ENCODE data around the gene SPOCK1.

Gene SPOCK1

GRCh38 chr5:137142346-137142745 lies 356.8 kb downstream of the SPOCK1 start:
- peak; percentile 14 for DNase-seq

GRCh38 chr5:137141779-137142178 lies 357.3 kb downstream of the SPOCK1 start:
- DNase-seq: peak; percentile 65

DNA sequence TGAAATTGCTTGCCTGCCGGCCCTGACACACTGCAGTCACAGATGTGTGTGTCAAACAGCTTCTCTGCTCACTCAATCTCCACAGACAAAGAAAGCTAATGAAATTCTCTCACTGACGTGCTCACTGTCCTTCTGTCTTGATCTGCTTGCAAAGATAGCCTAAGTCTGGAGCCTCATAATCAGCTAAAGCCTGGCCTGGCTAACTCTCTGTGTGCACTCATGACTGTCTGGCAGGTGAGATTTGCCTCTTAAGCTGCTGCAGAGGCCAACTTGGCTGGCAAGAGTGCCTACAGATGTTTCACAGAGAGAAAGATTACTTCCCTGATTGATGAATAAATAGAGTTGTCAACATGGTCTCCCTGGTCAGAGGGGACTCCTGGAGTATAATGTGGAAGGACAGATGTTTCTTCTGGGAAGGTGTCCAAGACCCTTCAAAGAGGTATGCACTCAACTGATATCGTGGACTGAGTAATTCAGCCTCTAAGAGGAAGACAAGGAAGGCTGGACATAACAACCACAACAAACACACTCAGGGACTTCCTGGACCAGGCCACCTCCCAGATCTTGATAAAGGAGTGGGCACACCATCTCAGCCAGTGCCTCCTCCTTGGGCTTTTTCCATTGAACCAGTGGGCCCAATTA lies 362.0 kb downstream of the SPOCK1 start:
- DNase-seq: no peak

GRCh38 chr5:137134920-137135532 lies 364.1 kb downstream of the SPOCK1 start:
- no peak for DNase-seq

- no peak for DNase-seq
Observed at GRCh38 chr5:137129886-137130680, 369.0 kb downstream of the SPOCK1 start.

GRCh38 chr5:137128012-137128411 lies 371.1 kb downstream of the SPOCK1 start:
- no peak for DNase-seq

DNA sequence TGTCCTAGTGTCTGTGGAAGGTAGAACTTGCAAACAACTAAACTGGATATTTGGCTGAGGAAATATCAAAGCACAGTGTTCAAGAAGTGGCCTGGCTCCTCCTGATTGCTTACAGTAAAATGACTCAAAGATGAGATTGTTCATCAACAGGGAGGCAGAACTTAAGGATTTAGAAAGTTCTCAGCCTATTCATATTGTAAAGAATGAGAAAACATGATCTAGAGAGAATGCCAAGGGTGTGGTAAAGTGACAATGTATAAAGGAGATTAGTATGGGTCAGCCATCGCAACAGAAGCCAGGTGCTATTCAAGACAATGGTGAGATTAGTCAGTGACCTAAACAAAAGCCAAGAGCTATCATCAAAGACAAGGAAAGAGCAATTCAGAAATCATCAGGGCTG lies 372.3 kb downstream of the SPOCK1 start:
- no peak for DNase-seq

- DNase-seq: peak; percentile 16
Observed at GRCh38 chr5:137122558-137122957, 376.6 kb downstream of the SPOCK1 start.

- peak; percentile 22 for DNase-seq
Observed at GRCh38 chr5:137122075-137122474, 377.1 kb downstream of the SPOCK1 start.

GRCh38 chr5:137119321-137119720 lies 379.8 kb downstream of the SPOCK1 start:
- DNase-seq: no peak

DNA sequence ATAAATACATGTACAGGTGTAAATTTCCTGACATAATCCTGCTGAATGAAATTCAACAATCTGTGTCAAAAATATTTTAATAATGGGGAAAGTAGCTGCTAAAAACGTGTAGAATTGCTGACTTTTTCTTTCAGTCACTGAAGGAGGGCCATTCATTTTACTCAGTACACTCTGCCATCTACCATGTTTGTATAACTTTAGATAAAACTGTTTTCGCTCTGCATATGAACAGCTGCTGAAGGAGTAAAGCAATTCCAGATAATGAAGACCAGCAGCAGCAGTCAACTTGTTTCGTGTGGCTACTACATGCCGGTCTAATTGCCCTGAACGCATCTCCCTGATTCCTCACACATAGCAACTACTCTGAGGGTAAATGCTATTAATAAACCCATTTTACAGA lies 380.5 kb downstream of the SPOCK1 start:
- DNase-seq: no peak

DNA sequence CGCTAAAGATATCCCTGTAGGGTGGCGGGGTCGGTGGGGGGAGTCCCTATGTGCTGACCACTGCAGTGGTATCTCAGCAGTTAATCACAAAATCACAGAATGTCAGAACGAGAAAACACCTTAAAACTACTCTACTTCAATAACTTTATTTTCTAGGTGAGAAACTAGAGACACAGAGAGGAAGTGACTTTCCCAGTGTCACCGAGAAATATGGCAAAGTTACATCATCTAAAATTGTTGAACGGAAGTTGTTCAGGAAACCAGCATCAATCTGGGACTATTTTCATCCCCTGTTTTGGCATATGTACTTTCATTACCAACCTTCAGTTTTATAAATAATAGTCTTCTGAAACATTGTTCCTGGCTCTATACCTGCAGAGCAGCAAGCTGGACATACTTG lies 384.0 kb downstream of the SPOCK1 start:
- DNase-seq: no peak

DNA sequence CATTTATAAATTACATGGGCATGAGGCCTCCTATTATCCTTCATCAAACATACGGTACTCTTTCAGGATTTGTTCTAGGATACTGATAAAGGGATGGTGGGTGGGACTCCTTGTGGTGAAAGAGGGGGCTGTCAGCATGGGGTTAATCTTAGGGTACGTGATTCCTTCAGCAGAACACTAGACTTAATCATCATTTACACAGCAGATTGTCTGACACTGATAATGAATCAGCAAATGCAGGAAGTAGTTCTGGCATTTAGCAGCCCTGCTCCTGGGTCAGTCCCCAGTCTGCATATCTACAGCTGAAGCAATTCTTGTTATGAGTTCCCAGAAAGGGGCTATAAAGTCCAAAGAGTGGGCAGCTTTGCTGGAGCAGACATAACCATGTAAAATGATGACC lies 384.6 kb downstream of the SPOCK1 start:
- no peak for DNase-seq

DNA sequence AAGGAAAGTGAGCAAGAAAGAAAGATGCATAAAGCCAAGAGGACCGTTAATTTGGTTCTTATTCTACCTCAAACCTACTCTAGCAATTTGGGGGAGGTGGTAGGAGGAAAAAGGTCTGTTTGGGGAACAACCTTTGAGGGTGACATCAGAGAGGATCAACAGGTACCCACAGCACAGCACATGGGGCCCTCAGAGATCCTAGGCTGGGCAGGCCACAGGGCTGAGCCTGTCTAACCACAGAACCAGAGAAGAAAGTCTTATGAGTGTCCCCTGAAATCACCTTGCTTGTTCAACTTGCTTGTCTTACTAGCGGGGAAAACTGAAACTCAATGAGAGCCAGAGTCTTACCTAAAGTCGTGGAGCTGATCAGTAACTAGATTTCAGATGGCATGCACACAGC lies 385.2 kb downstream of the SPOCK1 start:
- no peak for DNase-seq

GRCh38 chr5:137113161-137113560 lies 386.0 kb downstream of the SPOCK1 start:
- no peak for DNase-seq

- no peak for DNase-seq
Observed at GRCh38 chr5:137105351-137106035, 393.6 kb downstream of the SPOCK1 start.

DNA sequence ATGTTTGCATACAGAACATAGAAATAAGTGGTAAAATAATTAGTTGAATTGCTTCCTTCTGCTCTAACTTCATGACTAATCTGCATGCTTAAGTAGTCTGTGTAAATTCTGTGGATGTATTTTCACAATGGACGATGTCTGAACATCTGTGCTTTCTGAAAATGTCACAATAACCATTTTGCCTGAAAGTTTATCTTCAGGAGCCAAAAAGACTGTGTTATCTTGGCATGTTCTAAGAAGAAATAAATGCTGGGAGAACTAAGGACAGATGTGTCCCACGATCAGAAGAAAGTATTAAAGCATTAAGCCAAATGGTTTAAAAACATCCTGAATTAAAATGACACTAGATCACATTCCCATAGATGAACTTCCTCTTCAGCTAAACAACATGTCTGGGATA lies 397.6 kb downstream of the SPOCK1 start:
- DNase-seq: no peak

GRCh38 chr5:137099651-137100050 lies 399.5 kb downstream of the SPOCK1 start:
- no peak for DNase-seq

GRCh38 chr5:137098663-137099062 lies 400.5 kb downstream of the SPOCK1 start:
- DNase-seq: no peak

DNA sequence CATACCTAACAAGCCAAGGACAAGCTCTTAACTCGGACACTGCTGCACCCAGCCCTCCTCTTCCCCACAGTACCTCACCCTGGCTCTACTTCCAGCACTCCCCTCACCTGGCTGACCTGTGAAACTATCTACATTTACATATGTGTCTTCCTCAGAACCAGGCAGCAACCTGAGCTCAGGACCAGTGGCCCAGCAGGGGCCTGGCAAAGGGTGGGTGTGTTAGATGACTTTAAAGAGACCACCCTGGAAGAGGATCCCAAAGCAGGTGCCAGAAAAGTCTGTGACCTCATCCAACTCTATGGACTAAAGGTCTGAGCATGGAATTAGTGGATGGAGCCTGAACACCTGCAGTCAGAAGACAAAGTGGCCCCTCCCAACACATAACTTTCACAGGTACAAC lies 400.9 kb downstream of the SPOCK1 start:
- DNase-seq: no peak

DNA sequence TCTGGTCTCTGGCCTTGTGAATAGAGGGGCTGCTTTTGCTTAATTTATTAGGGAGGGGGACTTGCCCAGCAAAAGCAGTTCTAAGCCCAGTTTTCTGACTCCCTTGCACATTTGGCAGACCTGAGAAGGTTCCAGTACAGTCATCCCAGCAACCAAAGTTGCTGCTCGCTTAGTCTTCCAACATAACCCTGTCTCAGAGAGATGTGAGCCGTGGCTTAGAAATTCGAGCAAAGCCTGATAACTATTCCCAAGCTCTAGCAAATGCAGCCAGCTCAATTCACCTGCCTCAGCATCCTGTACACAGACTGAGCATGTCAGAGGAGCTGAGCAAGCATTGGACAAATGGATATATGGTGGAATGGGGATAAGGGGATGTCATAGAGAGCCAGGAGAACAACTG lies 401.9 kb downstream of the SPOCK1 start:
- no peak for DNase-seq

- no peak for DNase-seq
Observed at GRCh38 chr5:137096149-137097103, 402.7 kb downstream of the SPOCK1 start.

Measured in NCI-H345 (cell line).